NT2/D1 (cell line): ENCODE data around the gene CMKLR1.

Experiments used
- SUZ12 ChIP-seq: IDR thresholded peaks from 2 replicates; pipeline ENCODE4 v1.6.1; 2011; ENCODE audit not compliant: insufficient read length, insufficient read depth; ENCODE audit errors: extremely low read depth
- YY1 ChIP-seq: IDR thresholded peaks from 2 replicates; pipeline ENCODE4 v1.6.1; 2011; ENCODE audit not compliant: insufficient read length, insufficient read depth
- ZNF274 ChIP-seq: IDR thresholded peaks from 2 replicates; pipeline ENCODE4 v1.6.1; 2011; ENCODE audit warnings: mild to moderate bottlenecking, low read depth, low read length

GRCh38 chr12:108284163-108284562 lies 54.9 kb downstream of the CMKLR1 start:
- TF ChIP-seq SUZ12 (no peak), ZNF274 (no peak), YY1 (no peak)
